HG03439 (cell line): ENCODE data around the gene BTBD7.
"Not testable (repeated sequence)": the region's sequence is repeated elsewhere in the genome, so short reads cannot be mapped to it uniquely, and the experiment has no call there.

Experiments
- ATAC-seq: cut with Tn5 transposase; IDR thresholded peaks from one replicate; pipeline ENCODE4 v1.9.1; 2021; ENCODE audit warnings: mild to moderate bottlenecking, moderate library complexity; ENCODE audit not compliant: unreplicated experiment

BTBD7 gene

GRCh38 chr14:93266127-93266526 lies 66.7 kb downstream of the BTBD7 start:
- ATAC-seq = no peak

- ATAC-seq = no peak
Measured at GRCh38 chr14:93263416-93263815, 69.4 kb downstream of the BTBD7 start.

GRCh38 chr14:93262446-93262845 lies 70.4 kb downstream of the BTBD7 start:
- ATAC-seq = no peak

GRCh38 chr14:93249128-93249831 lies 83.6 kb downstream of the BTBD7 start:
- no peak for ATAC-seq

GRCh38 chr14:93246534-93246933 lies 86.3 kb downstream of the BTBD7 start:
- ATAC-seq = no peak

- no peak for ATAC-seq
Measured at GRCh38 chr14:93245764-93246420, 86.9 kb downstream of the BTBD7 start.

- ATAC-seq = no peak
Measured at GRCh38 chr14:93240678-93241000, 92.2 kb downstream of the BTBD7 start.

GRCh38 chr14:93239869-93240677 lies 92.8 kb downstream of the BTBD7 start:
- no peak for ATAC-seq

- ATAC-seq = no peak
Measured at GRCh38 chr14:93234798-93235197, 98.0 kb downstream of the BTBD7 start.

GRCh38 chr14:93233078-93233477 lies 99.8 kb downstream of the BTBD7 start:
- not testable (repeated sequence) for ATAC-seq

GRCh38 chr14:93232159-93232558 lies 100.7 kb downstream of the BTBD7 start:
- no peak for ATAC-seq

- ATAC-seq = no peak
Measured at GRCh38 chr14:93231129-93231979, 101.5 kb downstream of the BTBD7 start.

- ATAC-seq = no peak
Measured at GRCh38 chr14:93230539-93230938, 102.3 kb downstream of the BTBD7 start.

GRCh38 chr14:93228550-93228949 lies 104.3 kb downstream of the BTBD7 start:
- ATAC-seq = no peak

- no peak for ATAC-seq
Measured at GRCh38 chr14:93223565-93223964, 109.3 kb downstream of the BTBD7 start.

GRCh38 chr14:93220509-93220908 lies 112.3 kb downstream of the BTBD7 start:
- ATAC-seq = no peak

- peak; percentile 75 for ATAC-seq
Measured at GRCh38 chr14:93219103-93219726, 113.6 kb downstream of the BTBD7 start.

GRCh38 chr14:93214598-93214997 lies 118.2 kb downstream of the BTBD7 start:
- ATAC-seq = no peak

- peak; percentile 64 for ATAC-seq
Measured at GRCh38 chr14:93212432-93212831, 120.4 kb downstream of the BTBD7 start.

- ATAC-seq = peak; percentile 46
Measured at GRCh38 chr14:93207468-93208308, 125.1 kb downstream of the BTBD7 start.
